Measurements from ENCODE around the gene DAZAP2.

DNA sequence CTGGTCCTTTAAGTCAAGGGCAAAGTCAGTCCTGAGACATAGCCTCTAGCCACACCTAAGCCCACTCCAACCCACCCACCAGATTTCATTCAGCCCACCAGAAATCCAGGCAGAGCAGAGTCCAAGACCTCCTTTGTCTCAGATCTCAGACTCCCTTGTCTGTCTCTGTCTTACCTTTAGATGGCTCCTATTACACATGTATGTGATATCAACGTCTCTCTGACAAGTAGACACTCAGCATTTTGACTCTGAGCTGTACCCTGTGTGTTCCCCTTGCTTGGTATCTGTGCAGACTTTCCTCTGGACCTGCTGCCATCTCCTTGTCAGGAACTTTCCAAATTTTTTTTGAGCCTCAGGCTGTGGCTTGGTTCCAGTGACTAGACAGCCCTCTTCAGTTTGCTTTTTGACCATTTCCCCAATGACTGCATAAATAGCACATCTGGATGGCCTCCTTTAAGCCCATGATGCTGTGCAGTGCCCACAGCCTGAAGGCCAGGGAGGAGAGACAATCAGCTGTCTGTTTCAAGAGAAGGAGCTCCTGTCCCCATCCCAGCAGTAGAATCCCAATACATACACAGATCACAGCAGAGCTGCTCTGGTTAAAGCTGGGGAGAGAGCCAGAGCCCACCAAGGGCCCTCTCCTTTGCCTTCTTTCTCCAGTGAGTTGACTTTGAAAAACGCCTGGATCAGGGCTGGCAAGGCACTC is 27.8 kb upstream of the DAZAP2 start:
- TF ChIP-seq CTCF (IDR thresholded peaks at IDR 0.05; ENCODE audit: borderline replicate concordance, extremely low read depth, low read length, poor library complexity, severe bottlenecking) (no peak), EZH2 (IDR thresholded peaks at IDR 0.05; ENCODE audit: borderline replicate concordance, low read depth, low read length, severe bottlenecking) (no peak)

Data from DND-41 (cell line).